WERI-Rb-1 (cell line): ENCODE measurements around the gene TUBB3.

Experiments
- DNase-seq: peaks from one replicate; pipeline ENCODE4 v3.0.0-alpha.2; 2020
- H3K27ac ChIP-seq: fragments of 250-450 bp; sonication (Bioruptor Pico); 2 replicates; pipeline ENCODE4 v1.5.1; 2020; ENCODE audit warnings: mild to moderate bottlenecking, moderate library complexity
- H3K27me3 ChIP-seq: fragments of 250-450 bp; sonication (Bioruptor Pico); 2 replicates; pipeline ENCODE4 v1.5.1; 2021; ENCODE audit warnings: mild to moderate bottlenecking, low read depth, moderate library complexity; ENCODE audit not compliant: insufficient read depth, severe bottlenecking
- H3K36me3 ChIP-seq: fragments of 250-450 bp; sonication (Bioruptor Pico); 2 replicates; pipeline ENCODE4 v1.5.1; 2020; ENCODE audit warnings: mild to moderate bottlenecking, moderate library complexity
- H3K4me3 ChIP-seq: 2 replicates; pipeline ENCODE4 v1.5.1; 2011; ENCODE audit warnings: low read depth, mild to moderate bottlenecking, control low read depth, low read length
- H3K9me3 ChIP-seq: fragments of 250-450 bp; sonication (Bioruptor Pico); 2 replicates; pipeline ENCODE4 v1.5.1; 2021; ENCODE audit warnings: mild to moderate bottlenecking, moderate library complexity; ENCODE audit not compliant: severe bottlenecking
- CTCF ChIP-seq: IDR thresholded peaks from 2 replicates; pipeline ENCODE4 v1.5.1; 2011; ENCODE audit warnings: low read depth, mild to moderate bottlenecking, control low read depth, inconsistent platforms, low read length

TUBB3 gene

DNA sequence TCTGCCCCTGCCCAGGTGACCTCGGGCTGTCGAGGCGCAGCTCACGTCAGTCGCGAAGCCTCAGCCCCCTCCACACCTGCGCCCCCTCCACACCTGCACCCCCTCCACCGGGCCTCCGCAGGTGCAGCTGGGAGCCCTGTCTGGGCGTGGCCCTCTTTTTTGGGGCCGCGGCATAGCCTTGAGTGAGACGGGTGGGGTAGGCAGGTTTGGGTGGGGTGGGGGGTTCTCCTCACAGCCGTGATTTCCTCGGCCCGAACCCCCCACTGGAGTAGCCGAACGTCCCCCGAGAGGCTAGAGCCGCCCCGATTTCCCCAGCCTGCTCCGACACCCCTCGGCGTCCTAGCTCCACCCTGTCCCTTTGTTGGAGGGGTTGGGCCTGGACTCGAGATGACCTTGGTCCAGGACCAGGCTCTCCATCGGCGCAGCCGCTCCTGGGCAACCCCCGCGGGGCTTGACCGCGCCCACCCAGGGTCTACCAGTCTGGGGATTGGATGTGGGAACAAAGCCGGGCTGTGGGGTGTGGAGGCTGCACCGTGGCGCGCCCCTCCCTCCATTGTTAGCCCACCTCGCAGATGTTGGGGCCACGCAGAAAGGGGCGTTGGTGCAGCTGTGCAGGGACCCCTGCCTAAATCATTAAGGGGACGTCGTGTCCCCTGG lies 626 bp downstream of the TUBB3 start:
- TF ChIP-seq CTCF: no peak
- H3K27ac ChIP-seq: peak overlapping the region; percentile 94
- no peaks in the 10 kb centered on the region for H3K36me3 ChIP-seq
- peak; percentile 44 for DNase-seq
- H3K9me3 ChIP-seq: no peaks in the 10 kb centered on the region
- peak overlapping the region; percentile 65 for H3K4me3 ChIP-seq
- no peaks in the 10 kb centered on the region for H3K27me3 ChIP-seq

DNA sequence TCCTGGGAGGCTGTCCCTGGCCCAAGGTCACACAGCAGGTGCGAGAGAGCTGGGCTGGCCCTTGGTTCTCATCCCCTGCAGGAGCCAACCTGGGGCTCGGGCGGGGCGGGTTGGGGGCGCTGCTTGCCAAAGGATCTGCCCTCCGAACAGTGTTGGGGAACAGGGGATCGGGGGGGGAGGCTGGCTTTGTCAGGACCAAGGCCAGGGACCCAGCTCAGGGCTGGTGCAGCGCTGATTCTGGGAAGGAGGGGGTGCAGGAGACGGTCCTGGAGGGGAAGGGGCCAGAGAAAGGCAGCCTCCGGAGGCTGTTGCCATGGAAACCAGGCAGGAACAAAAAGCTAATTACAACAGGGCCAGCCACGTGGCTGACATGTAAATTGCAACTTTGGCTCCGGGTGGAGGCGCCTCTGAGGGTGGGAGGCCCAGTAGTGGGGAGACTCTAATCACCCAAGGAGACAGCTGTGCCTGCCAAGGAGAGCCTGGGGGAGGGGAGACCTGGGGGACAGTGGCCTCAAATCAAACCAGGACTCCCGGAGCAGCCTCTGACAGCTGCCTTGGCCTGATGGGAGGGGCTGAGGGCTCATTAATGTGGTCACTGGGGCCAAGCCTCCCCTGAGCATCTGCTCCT lies 1.3 kb downstream of the TUBB3 start:
- Histone ChIP-seq H3K27me3 (no peaks in the 10 kb centered on the region), H3K9me3 (no peaks in the 10 kb centered on the region), H3K27ac (peak overlapping the region; percentile 94), H3K4me3 (peak overlapping the region; percentile 65), H3K36me3 (peaks cover under 1% of the 10 kb centered on the region; the same call in 1 of the 2 replicates)
- peak; percentile 77 for DNase-seq
- no peak for TF ChIP-seq CTCF

- Histone ChIP-seq H3K27me3 (no peaks in the 10 kb centered on the region), H3K9me3 (no peaks in the 10 kb centered on the region), H3K27ac (peak overlapping the region; percentile 57), H3K4me3 (peak overlapping the region; percentile 65), H3K36me3 (peaks cover 4% of the 10 kb centered on the region)
- TF ChIP-seq CTCF: no peak
- DNase-seq: no peak
These were observed 1.8 kb downstream of the TUBB3 start for GRCh38 chr16:89924925-89925307.

GRCh38 chr16:89925596-89926079 lies 2.5 kb downstream of the TUBB3 start:
- Histone ChIP-seq H3K36me3 (peaks cover 4% of the 10 kb centered on the region), H3K27ac (peak overlapping the region; percentile 62), H3K27me3 (no peaks in the 10 kb centered on the region), H3K4me3 (peak overlapping the region; percentile 47), H3K9me3 (no peaks in the 10 kb centered on the region)
- no peak for DNase-seq
- TF ChIP-seq CTCF: no peak

DNA sequence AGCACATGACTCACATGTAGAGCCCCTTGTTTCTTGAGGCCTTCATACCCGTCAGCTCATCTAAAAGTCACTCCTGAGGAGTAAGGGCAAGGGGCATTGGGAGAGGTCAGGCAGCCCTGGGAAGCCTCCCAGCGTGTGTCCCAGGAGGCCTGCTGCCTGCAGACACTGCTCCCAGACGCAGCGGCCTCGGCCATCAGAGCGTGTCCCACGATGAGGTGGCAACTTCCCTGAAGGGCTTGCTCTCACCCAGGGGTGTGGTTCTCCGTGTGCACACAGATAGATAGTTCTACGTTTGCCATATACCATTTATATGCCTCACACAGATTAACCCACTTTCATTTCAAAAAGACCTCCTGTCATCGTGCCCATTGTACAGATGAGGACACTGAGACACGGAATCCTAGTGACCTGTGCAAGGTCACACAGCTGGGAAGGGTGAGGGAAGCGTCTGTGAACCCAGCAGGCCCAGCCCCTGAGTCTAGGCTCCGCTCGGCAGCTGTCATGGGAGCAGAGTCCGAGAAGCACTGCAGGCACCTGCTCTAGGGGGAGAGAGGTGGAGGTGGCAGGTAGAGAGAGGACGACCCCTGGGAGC lies 8.3 kb downstream of the TUBB3 start:
- Histone ChIP-seq H3K36me3 (peaks cover 19% of the 10 kb centered on the region), H3K4me3 (no peak overlapping the region)
- no peak for TF ChIP-seq CTCF

More for the DNA sequence above, 8.3 kb downstream of the TUBB3 start:
- no peak overlapping the region for H3K27ac ChIP-seq
- no peak for DNase-seq
- H3K27me3 ChIP-seq: no peaks in the 10 kb centered on the region
- H3K9me3 ChIP-seq: no peaks in the 10 kb centered on the region
